PC-9 (cell line): Measurements from ENCODE around the gene NYAP2. TPM values are rescaled to one million over a fixed set of nuclear protein-coding genes. Genes with fewer than 3 reads are reported as not detected.

Experiments used
- BruUV-seq: library from RNA; stranded (reverse); fragments of 400-500 nt; replicated peaks from 2 replicates; lab custom pipeline; 2021; lab: Mats Ljungman, UMichigan
- CTCF ChIA-PET: fragments of 300-600 bp; sonication (Branson Sonifier 250); formaldehyde crosslinking; loops from one replicate; lab custom pipeline; 2022; ENCODE audit warnings: antibody characterized with exemption; lab: Charles Lee
- POLR2A ChIA-PET: fragments of 300-600 bp; sonication (Branson Sonifier 250); formaldehyde crosslinking; loops from one replicate; lab custom pipeline; 2022; ENCODE audit warnings: antibody characterized with exemption; ENCODE audit not compliant: unreplicated experiment; lab: Charles Lee
- DNase-seq, 2 experiments: peaks; one replicate each; pipeline versions ENCODE4 v3.0.0 to v3.0.0-alpha.2; 2015 to 2022; ENCODE audit warnings: mixed read lengths in 1 of 2
- H2AFZ ChIP-seq: fragments of 200-600 bp; sonication (generic); 2 replicates; pipeline ENCODE4 v1.8.1; 2017; ENCODE audit warnings: antibody characterized with exemption
- H3F3A ChIP-seq: fragments of 200-600 bp; sonication (generic); 2 replicates; pipeline ENCODE4 v1.8.1; 2017; ENCODE audit warnings: antibody characterized with exemption, mild to moderate bottlenecking, low read depth; ENCODE audit not compliant: insufficient read depth
- H3K27ac ChIP-seq: fragments of 200-600 bp; sonication (generic); 2 replicates; pipeline ENCODE4 v1.6.1; 2016; ENCODE audit warnings: mixed run types
- H3K27me3 ChIP-seq: fragments of 200-600 bp; sonication (generic); 2 replicates; pipeline ENCODE4 v1.6.1; 2016; ENCODE audit warnings: low read depth, mixed run types; ENCODE audit not compliant: insufficient read depth
- H3K36me3 ChIP-seq: fragments of 200-600 bp; sonication (generic); 2 replicates; pipeline ENCODE4 v1.6.1; 2016; ENCODE audit warnings: low read depth, mixed run types
- H3K4me1 ChIP-seq: fragments of 200-600 bp; sonication (generic); replicated peaks from 2 replicates; pipeline ENCODE4 v1.6.1; 2016; ENCODE audit warnings: mixed run types; ENCODE audit not compliant: insufficient read depth
- H3K4me2 ChIP-seq: fragments of 200-600 bp; sonication (generic); 2 replicates; pipeline ENCODE4 v1.6.1; 2017; ENCODE audit warnings: mixed run types
- H3K4me3 ChIP-seq: fragments of 200-600 bp; sonication (generic); 2 replicates; pipeline ENCODE4 v1.6.1; 2016; ENCODE audit warnings: mixed run types
- H3K79me2 ChIP-seq: fragments of 200-600 bp; sonication (generic); 2 replicates; pipeline ENCODE4 v1.6.1; 2017; ENCODE audit warnings: low read depth, mixed run types
- H3K9me2 ChIP-seq: fragments of 200-600 bp; sonication (generic); 2 replicates; pipeline ENCODE4 v1.8.1; 2017; ENCODE audit warnings: mild to moderate bottlenecking; ENCODE audit not compliant: insufficient read depth
- H3K9me3 ChIP-seq: fragments of 200-600 bp; sonication (generic); 2 replicates; pipeline ENCODE4 v1.8.1; 2016; ENCODE audit warnings: low read depth; ENCODE audit not compliant: insufficient read depth
- H4K20me1 ChIP-seq: fragments of 200-600 bp; sonication (generic); 2 replicates; pipeline ENCODE4 v1.8.1; 2017; ENCODE audit not compliant: insufficient read depth
- CTCF ChIP-seq: fragments of 200-600 bp; sonication (generic); conservative IDR thresholded peaks from 2 replicates; pipeline ENCODE4 v1.6.1; 2017; ENCODE audit warnings: mixed run types, antibody characterized with exemption, mild to moderate bottlenecking, moderate library complexity
- EZH2 ChIP-seq: fragments of 200-600 bp; sonication (generic); IDR thresholded peaks from 2 replicates; pipeline ENCODE4 v1.8.0; 2017; ENCODE audit warnings: antibody characterized with exemption, low read depth
- intact Hi-C: fragments of 100-400 bp; cut with micrococcal nuclease; formaldehyde crosslinking; loops from one replicate; pipeline ENCODE4 v1.10.0; 2022; ENCODE audit not compliant: unreplicated experiment
- total RNA-seq: library from RNA; stranded (reverse); gene quantifications from 2 replicates; pipeline ENCODE4 v1.2.3, GENCODE V29; 2021

The NYAP2 gene
- total RNA-seq, 1 experiment from 2014 or later, result 0.65 TPM

GRCh38 chr2:225487878-225488416 is 88.4 kb downstream of the NYAP2 start:
- no peaks in the 10 kb centered on the region for H3K4me1 ChIP-seq
- H3K9me2 ChIP-seq, result peaks cover 4% of the 10 kb centered on the region; the same call in 1 of the 2 replicates
- BruUV-seq, result no TSS peak
- no peaks in the 10 kb centered on the region for H3K79me2 ChIP-seq
- H3K4me3 ChIP-seq, result no peak overlapping the region
- no peaks in the 10 kb centered on the region for H3F3A ChIP-seq
- H3K27ac ChIP-seq, result no peak overlapping the region
- H3K27me3 ChIP-seq, result no peaks in the 10 kb centered on the region
- H3K36me3 ChIP-seq, result no peaks in the 10 kb centered on the region
- intact Hi-C loops, result no loop called here
- no peak overlapping the region for H2AFZ ChIP-seq
- no peaks in the 10 kb centered on the region for H3K9me3 ChIP-seq
- CTCF ChIA-PET, result no interaction called here
- H4K20me1 ChIP-seq, result no peaks in the 10 kb centered on the region
- POLR2A ChIA-PET, result no interaction called here
- H3K4me2 ChIP-seq, result no peak overlapping the region
- DNase-seq, result no peak
- no peak for TF ChIP-seq CTCF
- TF ChIP-seq EZH2, result no peak

GRCh38 chr2:225488743-225489142 is 89.2 kb downstream of the NYAP2 start:
- Histone ChIP-seq H3K27me3 (no peaks in the 10 kb centered on the region), H3K4me2 (no peak overlapping the region), H2AFZ (no peak overlapping the region), H4K20me1 (no peaks in the 10 kb centered on the region), H3K4me1 (no peaks in the 10 kb centered on the region), H3K36me3 (no peaks in the 10 kb centered on the region), H3K9me3 (no peaks in the 10 kb centered on the region), H3F3A (no peaks in the 10 kb centered on the region), H3K9me2 (peaks cover 4% of the 10 kb centered on the region; the same call in 1 of the 2 replicates), H3K79me2 (no peaks in the 10 kb centered on the region), H3K27ac (no peak overlapping the region), H3K4me3 (no peak overlapping the region)
- TF ChIP-seq EZH2, result no peak
- no peak for TF ChIP-seq CTCF
- ChIA-PET POLR2A (no interaction called here), CTCF (no interaction called here)
- no peak for DNase-seq
- no TSS peak for BruUV-seq
- intact Hi-C loops, result no loop called here

- Histone ChIP-seq H3K4me1 (no peaks in the 10 kb centered on the region), H3K4me3 (no peak overlapping the region), H3K4me2 (no peak overlapping the region), H3K79me2 (no peaks in the 10 kb centered on the region), H3F3A (no peaks in the 10 kb centered on the region), H3K9me2 (peaks cover 4% of the 10 kb centered on the region; the same call in 1 of the 2 replicates), H3K27me3 (no peaks in the 10 kb centered on the region), H3K27ac (no peak overlapping the region), H2AFZ (no peak overlapping the region), H3K9me3 (no peaks in the 10 kb centered on the region), H4K20me1 (no peaks in the 10 kb centered on the region), H3K36me3 (no peaks in the 10 kb centered on the region)
- no peak for TF ChIP-seq CTCF
- no peak for TF ChIP-seq EZH2
- ChIA-PET POLR2A (interaction anchor here (0.6 kb wide), 1 partner anchor 1169 kb away, joined by 6 read pairs; no protein-coding TSS in a partner anchor), CTCF (no interaction called here)
- BruUV-seq, result no TSS peak
- no peak for DNase-seq
- intact Hi-C loops, result no loop called here
These were observed 94.0 kb downstream of the NYAP2 start for GRCh38 chr2:225493420-225494099.
